Esophagus squamous epithelium (tissue), 4 donors: ENCODE results near the gene GALNT14.

Experiments
- POLR2A ChIP-seq, 4 donors: fragments of 450-650 bp; IDR thresholded peaks; one replicate each; pipeline ENCODE4 v1.6.1; 2017; ENCODE audit warnings: antibody characterized with exemption in 4 of 4, mild to moderate bottlenecking in 4 of 4, moderate library complexity in 3 of 4
- TF ChIP-seq, protein P1 (sequence below), 6 experiments: fragments of 450-650 bp in 4 of 6; fragments of 200-600 bp in 2 of 6; sonication (generic) in 2 of 6; IDR thresholded peaks; one replicate each; pipeline ENCODE4 v1.5.1; 2016 to 2019; ENCODE audit warnings: antibody characterized with exemption in 6 of 6, mild to moderate bottlenecking in 4 of 6, moderate library complexity in 4 of 6

DNA sequence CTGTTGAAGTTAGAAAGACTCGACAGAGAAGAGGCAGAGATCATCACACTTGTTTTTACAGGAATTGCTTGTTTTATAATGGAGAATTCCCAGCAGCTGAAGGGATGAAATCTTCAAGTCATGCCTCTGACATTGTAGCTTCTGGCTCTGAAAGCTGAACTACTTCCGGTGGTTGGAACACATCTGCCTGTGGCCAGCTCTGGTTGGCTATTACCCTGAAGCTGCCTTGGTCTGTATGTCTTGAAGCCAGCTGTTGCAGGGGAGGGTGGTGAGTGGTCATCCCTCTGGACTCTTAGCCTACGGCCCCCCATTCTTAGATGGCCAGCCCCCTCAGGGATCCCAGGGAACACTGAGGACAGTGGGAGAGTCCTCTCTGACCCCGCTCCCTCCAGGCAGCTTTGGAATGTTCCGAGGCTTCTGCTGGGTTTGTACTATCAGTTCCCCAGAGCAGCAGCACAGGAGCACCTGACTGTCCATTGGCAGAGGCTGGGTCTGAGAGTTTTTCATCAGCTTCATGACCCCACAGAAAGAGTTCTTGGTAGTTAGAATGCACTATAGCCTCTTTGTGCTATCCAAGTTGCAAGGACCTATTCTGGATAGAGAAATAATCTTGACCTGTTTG, 243.6 kb downstream of the GALNT14 start:
- TF ChIP-seq, protein P1, sequence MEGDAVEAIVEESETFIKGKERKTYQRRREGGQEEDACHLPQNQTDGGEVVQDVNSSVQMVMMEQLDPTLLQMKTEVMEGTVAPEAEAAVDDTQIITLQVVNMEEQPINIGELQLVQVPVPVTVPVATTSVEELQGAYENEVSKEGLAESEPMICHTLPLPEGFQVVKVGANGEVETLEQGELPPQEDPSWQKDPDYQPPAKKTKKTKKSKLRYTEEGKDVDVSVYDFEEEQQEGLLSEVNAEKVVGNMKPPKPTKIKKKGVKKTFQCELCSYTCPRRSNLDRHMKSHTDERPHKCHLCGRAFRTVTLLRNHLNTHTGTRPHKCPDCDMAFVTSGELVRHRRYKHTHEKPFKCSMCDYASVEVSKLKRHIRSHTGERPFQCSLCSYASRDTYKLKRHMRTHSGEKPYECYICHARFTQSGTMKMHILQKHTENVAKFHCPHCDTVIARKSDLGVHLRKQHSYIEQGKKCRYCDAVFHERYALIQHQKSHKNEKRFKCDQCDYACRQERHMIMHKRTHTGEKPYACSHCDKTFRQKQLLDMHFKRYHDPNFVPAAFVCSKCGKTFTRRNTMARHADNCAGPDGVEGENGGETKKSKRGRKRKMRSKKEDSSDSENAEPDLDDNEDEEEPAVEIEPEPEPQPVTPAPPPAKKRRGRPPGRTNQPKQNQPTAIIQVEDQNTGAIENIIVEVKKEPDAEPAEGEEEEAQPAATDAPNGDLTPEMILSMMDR (IDR thresholded peaks at IDR 0.05), result no peak
- no peak for TF ChIP-seq POLR2A (IDR thresholded peaks at IDR 0.05)
